GM10248 (cell line): Measurements from ENCODE around the gene COL8A2.

Source experiments
- CTCF ChIA-PET: fragments of 300-600 bp; sonication (Branson Sonifier 250); formaldehyde crosslinking; extraction: SDS; loops from one replicate; lab custom pipeline; 2021; ENCODE audit warnings: antibody characterized with exemption; lab: Yijun Ruan, JAX
- POLR2A ChIA-PET: fragments of 350-650 bp; sonication (Branson Sonifier 250); formaldehyde crosslinking; extraction: SDS; loops from one replicate; lab custom pipeline; 2020; ENCODE audit warnings: antibody characterized with exemption; lab: Yijun Ruan, JAX
- DNase-seq: peaks from one replicate; pipeline ENCODE4 v3.0.0; 2012; ENCODE audit errors: extremely low spot score
- TF ChIP-seq, protein P1 (sequence below): IDR thresholded peaks from 2 replicates; pipeline ENCODE4 v1.5.1; 2012; ENCODE audit warnings: mild to moderate bottlenecking, low read depth; ENCODE audit errors: extremely low read depth, missing control alignments, control extremely low read depth

COL8A2 gene

DNA sequence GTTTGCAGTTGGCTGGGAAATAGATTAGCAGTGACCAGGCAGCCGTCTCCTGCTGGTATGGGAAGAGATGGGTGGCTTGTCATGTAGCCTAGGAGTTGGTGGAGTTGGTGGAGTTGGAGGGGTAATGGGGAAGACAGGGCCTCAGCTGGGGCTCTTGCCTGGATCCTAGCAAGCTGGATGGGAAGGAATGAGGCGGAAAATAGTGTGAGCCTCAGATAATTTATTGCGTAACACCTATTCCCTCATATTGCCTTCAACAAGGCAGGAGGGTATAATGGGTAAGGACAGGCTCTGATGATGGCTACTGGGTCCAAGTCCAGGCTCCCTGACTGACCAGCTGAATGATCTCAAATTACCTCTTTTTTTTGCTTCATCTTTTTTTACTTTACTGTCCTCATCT lies 43.5 kb upstream of the COL8A2 start:
- ChIA-PET POLR2A (no interaction called here), CTCF (interaction anchor here (2.6 to 5.6 kb wide), 2 partner anchors 19 kb away, joined by 9 to 27 read pairs; partner anchors contain the start of gene TRAPPC3)
- TF ChIP-seq, protein P1, sequence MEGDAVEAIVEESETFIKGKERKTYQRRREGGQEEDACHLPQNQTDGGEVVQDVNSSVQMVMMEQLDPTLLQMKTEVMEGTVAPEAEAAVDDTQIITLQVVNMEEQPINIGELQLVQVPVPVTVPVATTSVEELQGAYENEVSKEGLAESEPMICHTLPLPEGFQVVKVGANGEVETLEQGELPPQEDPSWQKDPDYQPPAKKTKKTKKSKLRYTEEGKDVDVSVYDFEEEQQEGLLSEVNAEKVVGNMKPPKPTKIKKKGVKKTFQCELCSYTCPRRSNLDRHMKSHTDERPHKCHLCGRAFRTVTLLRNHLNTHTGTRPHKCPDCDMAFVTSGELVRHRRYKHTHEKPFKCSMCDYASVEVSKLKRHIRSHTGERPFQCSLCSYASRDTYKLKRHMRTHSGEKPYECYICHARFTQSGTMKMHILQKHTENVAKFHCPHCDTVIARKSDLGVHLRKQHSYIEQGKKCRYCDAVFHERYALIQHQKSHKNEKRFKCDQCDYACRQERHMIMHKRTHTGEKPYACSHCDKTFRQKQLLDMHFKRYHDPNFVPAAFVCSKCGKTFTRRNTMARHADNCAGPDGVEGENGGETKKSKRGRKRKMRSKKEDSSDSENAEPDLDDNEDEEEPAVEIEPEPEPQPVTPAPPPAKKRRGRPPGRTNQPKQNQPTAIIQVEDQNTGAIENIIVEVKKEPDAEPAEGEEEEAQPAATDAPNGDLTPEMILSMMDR: no peak
- no peak for DNase-seq

DNA sequence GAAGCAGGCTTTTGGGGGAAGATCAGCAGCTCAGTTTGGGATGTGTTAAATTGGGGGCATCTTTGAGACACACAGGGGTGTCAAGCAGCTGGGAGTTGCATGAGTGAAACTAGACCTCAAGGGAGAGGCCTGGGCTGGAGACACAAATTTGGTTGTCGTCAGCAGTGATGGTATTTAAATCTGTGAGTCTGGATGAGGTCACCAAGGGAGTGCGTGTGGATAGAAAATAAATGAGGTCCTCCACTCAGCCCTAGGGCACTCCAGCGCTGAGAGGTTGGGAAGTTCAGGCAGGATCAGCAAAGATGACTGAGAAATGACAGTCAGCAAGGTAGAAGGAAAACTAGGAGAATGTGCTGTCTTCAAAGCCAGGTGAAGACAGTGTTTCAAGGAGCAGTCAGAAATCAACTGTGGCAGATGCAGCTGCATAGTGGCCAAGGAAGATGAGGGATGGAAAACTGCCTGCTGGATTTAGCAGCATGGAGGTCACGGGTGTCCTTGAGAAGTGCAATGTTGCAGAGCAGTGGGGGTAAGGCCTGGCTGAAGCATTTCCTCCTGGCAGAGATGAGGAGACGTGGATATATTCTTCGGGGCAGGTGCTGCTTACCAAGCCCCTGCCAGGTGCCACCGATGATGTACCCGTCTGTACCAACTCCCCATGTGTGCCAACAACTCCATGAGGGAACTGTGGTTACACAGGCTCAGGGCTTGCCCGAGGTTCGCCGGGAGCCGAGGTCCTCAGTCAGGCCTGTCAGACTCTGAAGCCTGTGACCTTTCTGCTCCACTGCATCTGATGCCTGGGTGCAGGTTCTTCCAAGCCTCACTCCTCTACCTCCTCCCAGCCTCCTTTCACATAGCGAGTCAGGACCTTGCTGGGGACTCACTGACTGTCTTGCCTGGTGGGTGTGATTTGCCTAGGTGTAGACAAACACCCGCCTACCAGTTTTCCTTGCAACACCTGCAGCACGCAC lies 42.2 kb upstream of the COL8A2 start:
- DNase-seq: no peak
- TF ChIP-seq, protein P1: no peak
- CTCF ChIA-PET: interaction anchor here (1.4 to 8.3 kb wide), 3 partner anchors 18 to 22 kb away, joined by 4 to 89 read pairs (median 27); partner anchors contain the start of gene TRAPPC3

DNA sequence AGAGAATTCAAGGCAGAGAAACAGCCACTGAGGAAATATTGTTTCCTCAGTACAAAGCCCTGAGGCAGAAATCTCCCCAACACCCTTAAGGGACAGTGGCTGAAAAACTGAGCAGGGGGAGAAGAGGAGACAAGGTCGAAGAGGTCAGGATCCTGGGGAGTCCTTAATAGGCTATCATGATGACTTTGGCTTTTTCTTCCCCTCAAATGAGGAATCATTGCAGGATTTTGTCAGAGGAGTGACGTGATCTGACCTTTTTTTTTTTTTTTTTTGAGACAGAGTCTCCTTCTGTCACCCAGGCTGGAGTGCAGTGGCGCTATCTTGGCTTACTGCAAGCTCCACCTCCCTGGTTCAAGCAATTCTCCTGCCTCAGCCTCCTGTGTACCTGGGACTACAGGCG lies 41.1 kb upstream of the COL8A2 start:
- POLR2A ChIA-PET: no interaction called here
- TF ChIP-seq, protein P1: no peak
- DNase-seq: no peak
- CTCF ChIA-PET: interaction anchor here (7.4 to 8.3 kb wide), 2 partner anchors 15 to 23 kb away, joined by 89 to 106 read pairs; partner anchors contain the start of gene TRAPPC3

More for the DNA sequence above, 42.2 kb upstream of the COL8A2 start:
- POLR2A ChIA-PET: interaction anchor here (0.7 kb wide), 1 partner anchor 57 kb away, joined by 4 read pairs; no protein-coding TSS in a partner anchor

DNA sequence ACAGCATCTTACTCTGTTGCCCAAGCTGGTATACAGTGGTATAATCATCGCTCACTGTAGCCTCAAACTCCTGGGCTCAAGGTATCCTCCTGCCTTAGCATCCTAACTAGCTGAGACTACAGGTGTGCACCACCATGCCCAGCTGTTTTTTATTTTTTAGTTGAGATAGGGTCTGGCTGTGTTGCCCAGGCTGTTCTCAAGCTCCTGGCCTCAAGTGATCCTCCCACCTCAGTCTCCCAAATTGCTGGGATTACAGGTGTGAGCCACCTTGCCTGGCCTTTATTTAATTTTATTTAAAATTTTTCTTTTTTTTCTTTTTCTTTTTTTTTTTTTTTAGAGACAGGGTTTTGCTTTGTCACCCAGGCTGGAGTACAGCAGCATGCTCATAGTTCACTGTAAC lies 40.1 kb upstream of the COL8A2 start:
- no peak for DNase-seq
- TF ChIP-seq, protein P1: no peak
- POLR2A ChIA-PET: interaction anchor here (0.6 kb wide), 2 partner anchors 59 to 236 kb away, joined by 4 to 5 read pairs; partner anchors contain the start of gene THRAP3
- CTCF ChIA-PET: interaction anchor here (2.6 to 8.3 kb wide), 3 partner anchors 14 to 30 kb away, joined by 9 to 106 read pairs (median 89); partner anchors contain the start of gene TRAPPC3

DNA sequence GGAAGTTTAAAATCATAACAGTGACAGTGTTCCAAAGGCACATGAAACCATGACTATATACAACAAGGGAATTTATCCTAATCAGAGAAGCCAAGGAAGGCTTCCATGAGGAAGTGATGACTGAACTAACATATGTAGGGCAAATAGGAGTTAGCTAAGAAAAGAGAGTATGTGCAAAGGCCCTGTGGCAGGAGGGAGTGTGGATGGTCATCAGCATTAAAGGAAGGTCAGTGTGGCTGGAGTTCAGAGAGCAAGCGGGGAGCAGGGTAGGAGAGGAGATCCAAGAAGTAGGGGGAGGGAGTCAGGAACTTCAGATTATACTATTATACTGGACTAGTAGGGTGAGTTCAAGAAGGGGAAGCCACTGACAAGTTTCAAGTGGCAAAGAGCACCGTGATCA lies 39.3 kb upstream of the COL8A2 start:
- TF ChIP-seq, protein P1: no peak
- no peak for DNase-seq
- POLR2A ChIA-PET: no interaction called here
- CTCF ChIA-PET: interaction anchor here (2.6 to 8.3 kb wide), 3 partner anchors 13 to 30 kb away, joined by 9 to 106 read pairs (median 89); partner anchors contain the start of gene TRAPPC3

DNA sequence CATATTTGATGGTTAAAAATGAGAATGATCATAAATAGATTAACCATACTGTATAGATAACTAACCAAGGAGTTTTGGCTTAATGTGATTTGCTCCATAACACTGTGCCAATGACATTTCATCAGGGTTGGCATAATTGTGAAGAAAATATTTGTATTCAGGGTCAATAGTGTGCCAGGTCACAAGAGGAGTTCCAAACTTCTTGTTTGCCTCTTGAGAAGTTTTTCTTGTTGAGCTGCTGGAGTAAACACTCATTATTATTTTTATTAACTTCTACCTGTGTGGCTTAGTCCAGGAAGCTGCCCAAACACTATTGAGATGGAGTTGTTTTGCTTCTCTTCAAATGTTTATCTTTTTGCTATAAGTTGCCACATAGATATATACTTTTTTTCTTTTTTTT lies 38.4 kb upstream of the COL8A2 start:
- TF ChIP-seq, protein P1: no peak
- ChIA-PET POLR2A (interaction anchor here (2.9 kb wide), 1 partner anchor 13 kb away, joined by 30 read pairs; the partner anchor contains the start of gene TRAPPC3), CTCF (interaction anchor here (1.6 to 8.3 kb wide), 6 partner anchors 12 to 30 kb away, joined by 4 to 106 read pairs (median 18); partner anchors contain the start of gene TRAPPC3)
- no peak for DNase-seq
